HG03060 (cell line): Measurements from ENCODE around the gene PDILT.

Experiments used
- ATAC-seq: cut with Tn5 transposase; IDR thresholded peaks from one replicate; pipeline ENCODE4 v1.9.1; 2021; ENCODE audit warnings: low read depth, moderate number of reproducible peaks; ENCODE audit not compliant: unreplicated experiment

The PDILT gene

GRCh38 chr16:20402651-20403050, 1.9 kb downstream of the PDILT start:
- ATAC-seq = no peak

- no peak for ATAC-seq
These were observed 3.0 kb downstream of the PDILT start for GRCh38 chr16:20401475-20402016.

GRCh38 chr16:20401066-20401465, 3.5 kb downstream of the PDILT start:
- no peak for ATAC-seq

- ATAC-seq = no peak
These were observed 5.4 kb downstream of the PDILT start for GRCh38 chr16:20399185-20399584.

- no peak for ATAC-seq
These were observed 5.9 kb downstream of the PDILT start for GRCh38 chr16:20398603-20399002.

GRCh38 chr16:20397468-20398074, 7.0 kb downstream of the PDILT start:
- ATAC-seq = no peak

GRCh38 chr16:20396846-20397467, 7.6 kb downstream of the PDILT start:
- ATAC-seq = no peak

- ATAC-seq = no peak
These were observed 8.6 kb downstream of the PDILT start for GRCh38 chr16:20395946-20396345.

- no peak for ATAC-seq
These were observed 10.5 kb downstream of the PDILT start for GRCh38 chr16:20393801-20394577.

- no peak for ATAC-seq
These were observed 13.5 kb downstream of the PDILT start for GRCh38 chr16:20391045-20391444.

GRCh38 chr16:20388854-20389253, 15.7 kb downstream of the PDILT start:
- ATAC-seq = no peak

GRCh38 chr16:20387978-20388377, 16.6 kb downstream of the PDILT start:
- ATAC-seq = no peak

- no peak for ATAC-seq
These were observed 18.4 kb downstream of the PDILT start for GRCh38 chr16:20385844-20386832.

GRCh38 chr16:20383106-20384029, 21.2 kb downstream of the PDILT start:
- ATAC-seq = no peak

- no peak for ATAC-seq
These were observed 22.2 kb downstream of the PDILT start for GRCh38 chr16:20382202-20382948.

GRCh38 chr16:20380782-20381181, 23.8 kb downstream of the PDILT start:
- ATAC-seq = no peak

GRCh38 chr16:20377181-20377580, 27.4 kb downstream of the PDILT start:
- no peak for ATAC-seq

GRCh38 chr16:20372701-20373100, 31.8 kb downstream of the PDILT start:
- no peak for ATAC-seq
